ENCODE measurements around the gene ZNF235. TPM values are rescaled to one million over a fixed set of nuclear protein-coding genes. Genes with fewer than 3 reads are reported as not detected.

The ZNF235 gene
- 10 to 100 TPM in 1 of 2 donors, 1 to 10 TPM in 1; 7.0 to 12.1 TPM for total RNA-seq
- polyA plus RNA-seq (2013, experiment 1 of 2): 4.9 TPM
- polyA plus RNA-seq (2013, experiment 2 of 2): 5.1 TPM
- long read RNA-seq, experiment 1, partial matches to known transcripts: 1 of 3 reads
- long read RNA-seq, experiment 1, other reads (novel, unspliced or antisense): 0 of 3 reads
- long read RNA-seq, experiment 2, partial matches to known transcripts: 1 of 4 reads
- long read RNA-seq, experiment 2, other reads (novel, unspliced or antisense): 1 of 4 reads
- long read RNA-seq, experiment 3, transcript ZNF235-201 (5 exons, 3,188 nt): minor isoform, 9 of 30 reads
- long read RNA-seq, experiment 3, transcript ZNF235-207 (5 exons, 3,162 nt): major isoform, 12 of 30 reads
- long read RNA-seq, experiment 3, partial matches to known transcripts: 3 of 30 reads
- long read RNA-seq, experiment 3, other reads (novel, unspliced or antisense): 4 of 30 reads
- long read RNA-seq, experiment 4, full-length matches to known transcripts: 3 of 5 reads
- long read RNA-seq, experiment 4, partial matches to known transcripts: 1 of 5 reads
- long read RNA-seq, experiment 4, other reads (novel, unspliced or antisense): 1 of 5 reads

DNA sequence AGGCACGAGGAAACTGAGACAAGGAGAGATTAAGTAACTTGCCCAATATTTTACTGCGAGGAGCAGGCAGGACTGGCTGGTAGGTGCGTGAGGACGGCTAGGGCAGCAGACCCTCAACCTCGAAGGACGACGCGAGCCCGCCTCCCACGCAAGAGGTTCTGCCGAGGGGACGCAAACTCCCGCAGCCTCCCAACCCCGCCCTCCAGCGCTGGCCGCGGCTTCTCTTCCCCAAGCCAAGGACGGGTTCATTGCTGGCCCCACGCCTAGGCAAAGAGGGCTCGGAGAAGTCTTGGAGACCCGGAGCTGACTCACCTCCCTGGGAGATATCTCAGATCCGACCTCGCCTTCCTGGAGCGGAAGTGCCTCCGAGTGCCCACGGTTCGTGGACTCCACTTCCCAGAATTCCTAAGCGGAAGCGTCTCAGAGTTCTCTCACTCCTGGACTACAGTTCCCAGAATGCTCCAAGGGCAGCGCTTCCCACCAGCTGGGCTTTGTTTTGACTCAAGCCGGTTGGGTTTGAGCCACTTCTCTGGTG lies at the start of gene ZNF235:
Gene ZNF235, minus strand, starts transcription at position 367 of the 535 bp plus-strand sequence. CDS start 1,621 bp downstream, outside the sequence.
- 0% methylated on average over 16 to 31 of the region's 31 CpGs for WGBS, 2 experiments (ENCODE audit: insufficient coverage in 1 of 2, insufficient read length in 1 of 2)
- H3K27me3 ChIP-seq (ENCODE audit: control insufficient read depth, insufficient read depth, low read length, poor library complexity, severe bottlenecking): no peaks in the 10 kb centered on the region
- no peaks in the 10 kb centered on the region for H3K9me3 ChIP-seq (ENCODE audit: control insufficient read depth, low read length)
- TF ChIP-seq, protein P1, sequence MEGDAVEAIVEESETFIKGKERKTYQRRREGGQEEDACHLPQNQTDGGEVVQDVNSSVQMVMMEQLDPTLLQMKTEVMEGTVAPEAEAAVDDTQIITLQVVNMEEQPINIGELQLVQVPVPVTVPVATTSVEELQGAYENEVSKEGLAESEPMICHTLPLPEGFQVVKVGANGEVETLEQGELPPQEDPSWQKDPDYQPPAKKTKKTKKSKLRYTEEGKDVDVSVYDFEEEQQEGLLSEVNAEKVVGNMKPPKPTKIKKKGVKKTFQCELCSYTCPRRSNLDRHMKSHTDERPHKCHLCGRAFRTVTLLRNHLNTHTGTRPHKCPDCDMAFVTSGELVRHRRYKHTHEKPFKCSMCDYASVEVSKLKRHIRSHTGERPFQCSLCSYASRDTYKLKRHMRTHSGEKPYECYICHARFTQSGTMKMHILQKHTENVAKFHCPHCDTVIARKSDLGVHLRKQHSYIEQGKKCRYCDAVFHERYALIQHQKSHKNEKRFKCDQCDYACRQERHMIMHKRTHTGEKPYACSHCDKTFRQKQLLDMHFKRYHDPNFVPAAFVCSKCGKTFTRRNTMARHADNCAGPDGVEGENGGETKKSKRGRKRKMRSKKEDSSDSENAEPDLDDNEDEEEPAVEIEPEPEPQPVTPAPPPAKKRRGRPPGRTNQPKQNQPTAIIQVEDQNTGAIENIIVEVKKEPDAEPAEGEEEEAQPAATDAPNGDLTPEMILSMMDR (conservative IDR thresholded peaks at IDR 0.05): no peak
- peak within 1 kb of the TSS; percentile 86 for H3K27ac Mint-ChIP-seq
- peak within 1 kb of the TSS; percentile 87 for H3K4me3 Mint-ChIP-seq
- peak within 1 kb of the TSS; percentile 98 for H3K4me3 ChIP-seq (ENCODE audit: low read length)
- H3K4me1 Mint-ChIP-seq: peaks cover 9% of the 10 kb centered on the region
- H3K27me3 Mint-ChIP-seq (ENCODE audit: insufficient read depth): peaks cover 3% of the 10 kb centered on the region
- peaks cover 25% of the 10 kb centered on the region for H3K36me3 ChIP-seq (ENCODE audit: control insufficient read depth, insufficient read depth, low read length)
- peaks cover 4% of the 10 kb centered on the region for H3K9me3 Mint-ChIP-seq
- peaks cover 6% of the 10 kb centered on the region for H3K4me1 ChIP-seq (ENCODE audit: control insufficient read depth, insufficient read depth, low read length)
- H3K36me3 Mint-ChIP-seq (ENCODE audit: low read depth): peaks cover 19% of the 10 kb centered on the region
- H3K27ac ChIP-seq (ENCODE audit: low read depth, low read length): peak within 1 kb of the TSS; percentile 58
- peak; percentile 96 for DNase-seq
- H3K9ac ChIP-seq (ENCODE audit: extremely low read depth, low read length, poor library complexity, severe bottlenecking): peak within 1 kb of the TSS; percentile 84

DNA sequence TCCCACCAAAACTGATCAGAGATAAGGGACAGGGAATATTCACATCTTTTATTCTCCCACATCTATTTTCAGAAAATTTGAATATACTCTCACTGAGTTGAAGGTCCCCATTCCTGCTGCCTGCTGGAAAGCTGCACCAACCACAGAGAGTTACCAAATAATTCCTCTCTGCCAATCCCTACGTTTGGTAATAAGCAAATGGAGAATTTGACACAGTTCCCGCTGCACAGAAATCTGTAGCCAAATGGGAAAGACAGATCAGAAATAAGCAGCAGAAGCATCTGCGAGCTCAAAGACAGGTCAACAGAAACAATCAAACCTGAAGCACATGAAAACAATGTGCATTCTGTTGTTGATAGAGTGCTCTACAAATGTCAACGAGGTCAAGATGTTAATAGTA lies 41.7 kb upstream of the ZNF235 start:
- no peak overlapping the region for H3K27ac Mint-ChIP-seq
- no peaks in the 10 kb centered on the region for H3K27me3 Mint-ChIP-seq (ENCODE audit: insufficient read depth)
- H3K9me3 ChIP-seq (ENCODE audit: control insufficient read depth, low read length): peaks cover 41% of the 10 kb centered on the region
- no peak overlapping the region for H3K9ac ChIP-seq (ENCODE audit: extremely low read depth, low read length, poor library complexity, severe bottlenecking)
- no peak overlapping the region for H3K4me3 ChIP-seq (ENCODE audit: low read length)
- TF ChIP-seq, protein P1 (conservative IDR thresholded peaks at IDR 0.05): no peak
- WGBS, 2 experiments (ENCODE audit: insufficient coverage in 1 of 2, insufficient read length in 1 of 2): 90 to 93% methylated on average over 2 to 4 of the region's 4 CpGs
- no peak overlapping the region for H3K4me3 Mint-ChIP-seq
- no peaks in the 10 kb centered on the region for H3K27me3 ChIP-seq (ENCODE audit: control insufficient read depth, insufficient read depth, low read length, poor library complexity, severe bottlenecking)
- H3K4me1 Mint-ChIP-seq: no peaks in the 10 kb centered on the region
- H3K9me3 Mint-ChIP-seq: peaks cover 18% of the 10 kb centered on the region
- DNase-seq: no peak
- no peak overlapping the region for H3K27ac ChIP-seq (ENCODE audit: low read depth, low read length)
- peaks cover 3% of the 10 kb centered on the region for H3K36me3 ChIP-seq (ENCODE audit: control insufficient read depth, insufficient read depth, low read length)
- H3K4me1 ChIP-seq (ENCODE audit: control insufficient read depth, insufficient read depth, low read length): no peaks in the 10 kb centered on the region
- peaks cover 21% of the 10 kb centered on the region for H3K36me3 Mint-ChIP-seq (ENCODE audit: low read depth)

DNA sequence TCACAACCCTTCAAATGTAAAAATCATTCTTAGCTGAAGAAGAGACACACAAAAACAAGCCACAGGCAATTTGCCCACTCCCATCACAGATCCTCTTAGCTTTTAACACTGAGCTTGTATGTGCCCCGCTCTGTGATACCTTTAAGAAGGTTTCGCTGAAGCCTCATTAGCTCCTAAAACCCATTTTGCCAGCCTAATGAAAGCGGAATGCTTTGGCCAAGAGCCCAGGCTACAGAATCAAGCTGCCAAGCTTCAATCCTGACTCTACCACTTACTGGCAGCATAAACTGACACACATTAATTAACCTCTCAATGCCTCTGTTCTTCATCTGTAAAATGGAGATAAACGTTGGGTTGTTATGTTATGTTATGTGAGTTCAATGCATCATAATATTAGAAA lies 41.1 kb upstream of the ZNF235 start:
- Histone ChIP-seq H3K36me3 (ENCODE audit: control insufficient read depth, insufficient read depth, low read length) (peaks cover 5% of the 10 kb centered on the region), H3K4me1 (ENCODE audit: control insufficient read depth, insufficient read depth, low read length) (no peaks in the 10 kb centered on the region), H3K27me3 (ENCODE audit: control insufficient read depth, insufficient read depth, low read length, poor library complexity, severe bottlenecking) (no peaks in the 10 kb centered on the region), H3K4me3 (ENCODE audit: low read length) (no peak overlapping the region), H3K27ac (ENCODE audit: low read depth, low read length) (no peak overlapping the region), H3K9me3 (ENCODE audit: control insufficient read depth, low read length) (peaks cover 45% of the 10 kb centered on the region), H3K9ac (ENCODE audit: extremely low read depth, low read length, poor library complexity, severe bottlenecking) (no peak overlapping the region)
- TF ChIP-seq, protein P1 (conservative IDR thresholded peaks at IDR 0.05): no peak
- Mint-ChIP-seq H3K4me3 (no peak overlapping the region), H3K27me3 (ENCODE audit: insufficient read depth) (no peaks in the 10 kb centered on the region), H3K4me1 (no peaks in the 10 kb centered on the region), H3K36me3 (ENCODE audit: low read depth) (peaks cover 26% of the 10 kb centered on the region), H3K27ac (no peak overlapping the region), H3K9me3 (peaks cover 22% of the 10 kb centered on the region)
- WGBS, 2 experiments (ENCODE audit: insufficient coverage in 1 of 2, insufficient read length in 1 of 2): 95 to 96% methylated on average over 3 to 4 of the region's 4 CpGs
- no peak for DNase-seq

Data from endodermal cell (in vitro differentiated cells).